Gastrocnemius medialis (tissue), 4 donors: ENCODE results near the gene AFDN.

Experiments used
- CTCF ChIP-seq, 5 experiments: fragments of 450-650 bp in 3 of 5; fragments of 200-600 bp in 2 of 5; sonication (generic) in 2 of 5; IDR thresholded peaks in 4 of 5; conservative IDR thresholded peaks in 1 of 5; 1 replicate in 4 of 5; 2 replicates in 1 of 5; pipeline ENCODE4 v1.5.1; 2016 to 2019; ENCODE audit warnings: antibody characterized with exemption in 5 of 5, mild to moderate bottlenecking in 3 of 5, moderate library complexity in 3 of 5
- POLR2A ChIP-seq, 2 donors: fragments of 450-650 bp; IDR thresholded peaks; one replicate each; pipeline ENCODE4 v1.6.1; 2017; ENCODE audit warnings: antibody characterized with exemption in 2 of 2, mild to moderate bottlenecking in 2 of 2, moderate library complexity in 2 of 2

- TF ChIP-seq CTCF (IDR thresholded peaks at IDR 0.05 in 4 of 5, conservative IDR thresholded peaks at IDR 0.05 in 1 of 5) (no peak), POLR2A (IDR thresholded peaks at IDR 0.05) (no peak)
Observed at GRCh38 chr6:168000198-168001028, 173.7 kb downstream of the AFDN start.
